Adrenal gland (tissue), 12 donors: Measurements from ENCODE around the gene OAS3. TPM values are rescaled to one million over a fixed set of nuclear protein-coding genes. Genes with fewer than 3 reads are reported as not detected.
A peak's percentile ranks its signal among the peaks of the same experiment; 100 is the strongest.

Experiments
- DNase-seq, 7 donors: peaks; one replicate each; pipeline ENCODE4 v3.0.0-alpha.2; 2019 to 2020
- H3K27ac ChIP-seq, 5 donors: fragments of 200-600 bp; sonication (generic) in 4 of 5; 1 replicate in 3 of 5; 2 replicates in 2 of 5; pipeline versions ENCODE4 v1.5.1 to v1.8.0; 2016 to 2020; ENCODE audit warnings: mild to moderate bottlenecking in 1 of 5
- H3K27me3 ChIP-seq: fragments of 200-600 bp; 2 replicates; pipeline ENCODE4 v1.8.0; 2021
- H3K36me3 ChIP-seq, 2 donors: fragments of 200-600 bp; replicated peaks in 1 of 2; 1 replicate in 1 of 2; 2 replicates in 1 of 2; pipeline versions ENCODE4 v1.5.1 to v1.8.0; 2018 to 2022
- H3K4me1 ChIP-seq, 2 donors: fragments of 200-600 bp; replicated peaks in 1 of 2; 1 replicate in 1 of 2; 2 replicates in 1 of 2; pipeline versions ENCODE4 v1.5.1 to v1.8.0; 2018 to 2021
- H3K4me3 ChIP-seq, 4 donors: fragments of 200-600 bp; sonication (generic) in 3 of 4; one replicate each; pipeline ENCODE4 v1.5.1; 2016 to 2018
- H3K9me3 ChIP-seq, 3 donors: fragments of 200-600 bp; sonication (generic) in 1 of 3; replicated peaks in 1 of 3; 1 replicate in 2 of 3; 2 replicates in 1 of 3; pipeline versions ENCODE4 v1.5.1 to v1.8.0; 2016 to 2021
- POLR2A ChIP-seq, 2 donors: fragments of 450-650 bp; IDR thresholded peaks; one replicate each; pipeline ENCODE4 v1.6.1; 2017; ENCODE audit warnings: antibody characterized with exemption in 2 of 2, mild to moderate bottlenecking in 2 of 2, moderate library complexity in 1 of 2
- WGBS, 4 donors: extraction: QIAGEN DNeasy Blood & Tissue Kit in 2 of 4; methylation state at CpG; one replicate each; pipeline versions ENCODE4 v1.1.5 to v1.1.7; 2013 to 2017; 5-methylcytosine and 5-hydroxymethylcytosine counted together
- intact Hi-C, 2 donors: fragments of 100-400 bp; cut with DNase I; formaldehyde crosslinking; loops; one replicate each; pipeline versions ENCODE4 v1.14.1 to v1.15.0; 2022 to 2023
- polyA plus RNA-seq, 3 donors: library from polyadenylated mRNA; stranded (reverse); fragments of 200-250 nt in 2 of 3; fragments of 350-450 nt in 1 of 3; fragmentation: Illumina TruSeq in 1 of 3; extraction: RNeasy Lipid Tissue Mini Kit (QIAGEN cat#74804) in 1 of 3; gene quantifications; one replicate each; pipeline ENCODE4 v1.2.3, GENCODE V29; 2013 to 2014
- total RNA-seq, 9 donors: library from RNA; depleted of rRNA in 4 of 9; stranded (reverse); fragments of >200 nt in 4 of 9; fragments of 120-200 nt in 1 of 9; fragmentation: NEBNext Ultra II Directional in 1 of 9; extraction: Animal tissue kit (Norgen Biotek cat#: 25700) in 1 of 9; gene quantifications; one replicate each; pipeline versions ENCODE4 v1.1.0 to v1.2.4, GENCODE V29; 2013 to 2023
- TF ChIP-seq, protein P1 (sequence below), 6 experiments: fragments of 450-650 bp in 4 of 6; fragments of 200-600 bp in 2 of 6; sonication (generic) in 1 of 6; IDR thresholded peaks; 1 replicate in 5 of 6; 2 replicates in 1 of 6; pipeline versions ENCODE4 v1.5.1 to v1.8.0; 2016 to 2021; ENCODE audit warnings: antibody characterized with exemption in 6 of 6, mild to moderate bottlenecking in 2 of 6, moderate library complexity in 1 of 6
- donor health status: healthy with polysubstance abuse.
- donor health status: Bipolar disorder and iron deficiency.
- donor health status: DM: yes; HTN: yes; CAD: no.
- donor health status: DM: no; HTN: no; CAD: no.
- donor health status: DM: no; HTN: no; CAD: no.
- donor health status: DM: yes; HTN: yes; CAD: no.

The OAS3 gene
- total and polyA plus RNA-seq, 12 donors, result 2.7 to 19.4 (median 10.3) TPM

- H3K4me1 ChIP-seq, result no peaks in the 10 kb centered on the region
- H3K36me3 ChIP-seq, result peaks cover 0 to 4% of the 10 kb centered on the region in 2 donors
- intact Hi-C loops, result no loop called here
- 95 to 98% (median 98%) methylated on average over 4 of the region's 4 CpGs for WGBS, 4 donors
- no peak overlapping the region for H3K27ac ChIP-seq
- peak in 1 of 7 donors; percentile 7 for DNase-seq
- H3K9me3 ChIP-seq, result no peaks in the 10 kb centered on the region
- H3K4me3 ChIP-seq, result no peak overlapping the region
- no peak for TF ChIP-seq POLR2A (IDR thresholded peaks at IDR 0.05)
- TF ChIP-seq, protein P1, sequence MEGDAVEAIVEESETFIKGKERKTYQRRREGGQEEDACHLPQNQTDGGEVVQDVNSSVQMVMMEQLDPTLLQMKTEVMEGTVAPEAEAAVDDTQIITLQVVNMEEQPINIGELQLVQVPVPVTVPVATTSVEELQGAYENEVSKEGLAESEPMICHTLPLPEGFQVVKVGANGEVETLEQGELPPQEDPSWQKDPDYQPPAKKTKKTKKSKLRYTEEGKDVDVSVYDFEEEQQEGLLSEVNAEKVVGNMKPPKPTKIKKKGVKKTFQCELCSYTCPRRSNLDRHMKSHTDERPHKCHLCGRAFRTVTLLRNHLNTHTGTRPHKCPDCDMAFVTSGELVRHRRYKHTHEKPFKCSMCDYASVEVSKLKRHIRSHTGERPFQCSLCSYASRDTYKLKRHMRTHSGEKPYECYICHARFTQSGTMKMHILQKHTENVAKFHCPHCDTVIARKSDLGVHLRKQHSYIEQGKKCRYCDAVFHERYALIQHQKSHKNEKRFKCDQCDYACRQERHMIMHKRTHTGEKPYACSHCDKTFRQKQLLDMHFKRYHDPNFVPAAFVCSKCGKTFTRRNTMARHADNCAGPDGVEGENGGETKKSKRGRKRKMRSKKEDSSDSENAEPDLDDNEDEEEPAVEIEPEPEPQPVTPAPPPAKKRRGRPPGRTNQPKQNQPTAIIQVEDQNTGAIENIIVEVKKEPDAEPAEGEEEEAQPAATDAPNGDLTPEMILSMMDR (IDR thresholded peaks at IDR 0.05), result no peak
- H3K27me3 ChIP-seq, result no peaks in the 10 kb centered on the region
Measured at GRCh38 chr12:112945515-112945914, 7.2 kb downstream of the OAS3 start.

DNA sequence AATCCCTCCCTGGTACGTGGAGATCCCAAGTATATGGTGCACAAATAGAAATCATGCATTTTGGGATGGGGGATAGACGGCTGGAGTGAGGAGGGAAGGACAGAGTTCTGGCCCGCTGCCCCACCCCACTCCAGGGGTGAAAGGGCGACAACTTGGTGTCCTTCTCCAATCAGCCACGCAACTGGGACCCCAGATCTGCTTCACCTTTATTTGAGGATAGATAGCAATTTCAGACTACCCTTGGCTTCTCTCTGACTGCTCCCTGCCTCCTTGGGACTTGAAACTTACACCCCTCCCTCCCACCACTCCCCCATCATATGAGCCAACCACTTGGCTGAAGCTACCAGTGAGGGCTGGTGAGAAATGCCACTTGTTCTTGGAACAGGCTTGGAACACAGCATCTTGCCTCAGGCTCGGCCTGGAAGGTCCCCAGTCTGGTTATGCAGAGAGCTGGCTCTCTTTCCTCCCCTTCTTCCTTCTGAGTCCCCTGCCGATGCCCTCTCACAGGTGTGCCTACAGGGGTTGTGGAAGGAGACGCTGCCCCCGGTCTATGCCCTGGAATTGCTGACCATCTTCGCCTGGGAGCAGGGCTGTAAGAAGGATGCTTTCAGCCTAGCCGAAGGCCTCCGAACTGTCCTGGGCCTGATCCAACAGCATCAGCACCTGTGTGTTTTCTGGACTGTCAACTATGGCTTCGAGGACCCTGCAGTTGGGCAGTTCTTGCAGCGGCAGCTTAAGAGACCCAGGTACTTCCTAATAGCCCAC lies 8.1 kb downstream of the OAS3 start:
- H3K4me3 ChIP-seq, result no peak overlapping the region
- no peak overlapping the region for H3K27ac ChIP-seq
- WGBS, 4 donors, result 85 to 92% (median 91%) methylated on average over 9 to 14 of the region's 14 CpGs
- no peak for TF ChIP-seq POLR2A (IDR thresholded peaks at IDR 0.05)
- TF ChIP-seq, protein P1 (IDR thresholded peaks at IDR 0.05), result no peak
- intact Hi-C loops, result no loop called here
- H3K36me3 ChIP-seq, result peaks cover 0 to 4% of the 10 kb centered on the region in 2 donors
- DNase-seq, result peak in 1 of 7 donors; percentile 37
- H3K4me1 ChIP-seq, result no peaks in the 10 kb centered on the region
- no peaks in the 10 kb centered on the region for H3K9me3 ChIP-seq
- no peaks in the 10 kb centered on the region for H3K27me3 ChIP-seq

GRCh38 chr12:112947314-112947713 lies 9.0 kb downstream of the OAS3 start:
- H3K4me1 ChIP-seq, result no peaks in the 10 kb centered on the region
- intact Hi-C loops, result no loop called here
- peaks cover 0 to 4% of the 10 kb centered on the region in 2 donors for H3K36me3 ChIP-seq
- WGBS, 4 donors, result 41 to 47% (median 44%) methylated on average over 1 of the region's 1 CpG
- no peaks in the 10 kb centered on the region for H3K27me3 ChIP-seq
- H3K27ac ChIP-seq, result no peak overlapping the region
- DNase-seq, result no peak
- no peak overlapping the region for H3K4me3 ChIP-seq
- H3K9me3 ChIP-seq, result no peaks in the 10 kb centered on the region
- TF ChIP-seq POLR2A (IDR thresholded peaks at IDR 0.05), result no peak

GRCh38 chr12:112947761-112948160 lies 9.5 kb downstream of the OAS3 start:
- DNase-seq, result peak in 1 of 7 donors; percentile 23
- Histone ChIP-seq H3K9me3 (no peaks in the 10 kb centered on the region), H3K4me1 (no peaks in the 10 kb centered on the region), H3K27me3 (no peaks in the 10 kb centered on the region), H3K4me3 (no peak overlapping the region), H3K36me3 (peaks cover 0 to 4% of the 10 kb centered on the region in 2 donors), H3K27ac (no peak overlapping the region)
- intact Hi-C loops, result no loop called here
- WGBS, 4 donors, result 93 to 97% (median 95%) methylated on average over 5 of the region's 5 CpGs
- TF ChIP-seq POLR2A (IDR thresholded peaks at IDR 0.05), result no peak

DNA sequence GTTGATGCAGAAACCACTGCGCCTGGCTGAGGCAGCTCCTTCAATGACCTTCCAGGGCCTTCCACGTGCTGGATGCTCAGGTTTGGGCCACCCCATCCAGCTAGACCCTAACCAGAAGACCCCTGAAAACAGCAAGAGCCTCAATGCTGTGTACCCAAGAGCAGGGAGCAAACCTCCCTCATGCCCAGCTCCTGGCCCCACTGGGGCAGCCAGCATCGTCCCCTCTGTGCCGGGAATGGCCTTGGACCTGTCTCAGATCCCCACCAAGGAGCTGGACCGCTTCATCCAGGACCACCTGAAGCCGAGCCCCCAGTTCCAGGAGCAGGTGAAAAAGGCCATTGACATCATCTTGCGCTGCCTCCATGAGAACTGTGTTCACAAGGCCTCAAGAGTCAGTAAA lies 10.5 kb downstream of the OAS3 start:
- peak in 1 of 7 donors; percentile 39 for DNase-seq
- no peak overlapping the region for H3K27ac ChIP-seq
- TF ChIP-seq POLR2A (IDR thresholded peaks at IDR 0.05), result no peak
- TF ChIP-seq, protein P1 (IDR thresholded peaks at IDR 0.05), result no peak
- H3K9me3 ChIP-seq, result no peaks in the 10 kb centered on the region
- intact Hi-C loops, result no loop called here
- H3K27me3 ChIP-seq, result no peaks in the 10 kb centered on the region
- H3K4me1 ChIP-seq, result no peaks in the 10 kb centered on the region
- WGBS, 4 donors, result 95 to 100% (median 96%) methylated on average over 1 to 7 of the region's 7 CpGs
- peaks cover 0 to 4% of the 10 kb centered on the region in 2 donors for H3K36me3 ChIP-seq
- H3K4me3 ChIP-seq, result no peak overlapping the region
